Uterus (tissue), 2 donors: Measurements from ENCODE around the gene ANKRD39.

Experiments used
- POLR2A ChIP-seq, 2 donors: fragments of 450-650 bp; IDR thresholded peaks; one replicate each; pipeline ENCODE4 v1.6.1; 2016; ENCODE audit warnings: antibody characterized with exemption in 2 of 2, mild to moderate bottlenecking in 1 of 2, moderate library complexity in 1 of 2
- TF ChIP-seq, protein P1 (sequence below), 4 experiments: fragments of 200-600 bp in 2 of 4; fragments of 450-650 bp in 2 of 4; sonication (generic) in 2 of 4; IDR thresholded peaks; one replicate each; pipeline ENCODE4 v1.5.1; 2016 to 2019; ENCODE audit warnings: antibody characterized with exemption in 4 of 4, mild to moderate bottlenecking in 2 of 4, moderate library complexity in 1 of 4

DNA sequence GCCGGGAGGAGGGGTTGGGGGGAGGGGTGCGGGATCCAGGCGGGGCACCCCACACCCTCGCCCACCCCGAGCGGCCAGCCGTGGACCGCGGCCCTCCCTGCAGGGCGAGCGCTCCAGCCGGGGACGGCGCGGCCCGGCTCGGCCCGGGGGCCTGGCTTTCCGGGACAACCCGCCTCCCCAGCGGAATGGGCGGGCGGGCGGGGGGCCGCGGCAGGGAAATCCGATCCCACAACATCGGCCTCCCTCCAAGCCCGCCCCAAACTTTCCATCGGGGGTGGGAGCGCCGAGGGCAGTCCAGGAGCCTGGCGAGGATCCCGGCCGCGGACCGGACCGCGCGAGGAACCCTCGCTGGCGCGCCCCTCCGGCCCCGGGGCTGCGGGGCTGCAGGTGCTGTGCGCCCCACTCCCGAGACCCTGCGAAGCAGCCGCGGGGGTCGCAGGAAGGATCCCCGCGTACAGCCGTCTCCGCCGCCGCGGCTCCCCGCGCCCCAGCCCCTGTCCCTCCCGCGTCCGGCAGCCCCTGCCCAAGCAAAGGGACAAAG is 11.5 kb upstream of the ANKRD39 start:
- TF ChIP-seq POLR2A (IDR thresholded peaks at IDR 0.05): peak in 1 of 2 donors; percentile 3
- TF ChIP-seq, protein P1, sequence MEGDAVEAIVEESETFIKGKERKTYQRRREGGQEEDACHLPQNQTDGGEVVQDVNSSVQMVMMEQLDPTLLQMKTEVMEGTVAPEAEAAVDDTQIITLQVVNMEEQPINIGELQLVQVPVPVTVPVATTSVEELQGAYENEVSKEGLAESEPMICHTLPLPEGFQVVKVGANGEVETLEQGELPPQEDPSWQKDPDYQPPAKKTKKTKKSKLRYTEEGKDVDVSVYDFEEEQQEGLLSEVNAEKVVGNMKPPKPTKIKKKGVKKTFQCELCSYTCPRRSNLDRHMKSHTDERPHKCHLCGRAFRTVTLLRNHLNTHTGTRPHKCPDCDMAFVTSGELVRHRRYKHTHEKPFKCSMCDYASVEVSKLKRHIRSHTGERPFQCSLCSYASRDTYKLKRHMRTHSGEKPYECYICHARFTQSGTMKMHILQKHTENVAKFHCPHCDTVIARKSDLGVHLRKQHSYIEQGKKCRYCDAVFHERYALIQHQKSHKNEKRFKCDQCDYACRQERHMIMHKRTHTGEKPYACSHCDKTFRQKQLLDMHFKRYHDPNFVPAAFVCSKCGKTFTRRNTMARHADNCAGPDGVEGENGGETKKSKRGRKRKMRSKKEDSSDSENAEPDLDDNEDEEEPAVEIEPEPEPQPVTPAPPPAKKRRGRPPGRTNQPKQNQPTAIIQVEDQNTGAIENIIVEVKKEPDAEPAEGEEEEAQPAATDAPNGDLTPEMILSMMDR (IDR thresholded peaks at IDR 0.05): peak in 1 of 4 experiments; percentile 4
